ENCODE results near the gene ST6GALNAC6.

DNA sequence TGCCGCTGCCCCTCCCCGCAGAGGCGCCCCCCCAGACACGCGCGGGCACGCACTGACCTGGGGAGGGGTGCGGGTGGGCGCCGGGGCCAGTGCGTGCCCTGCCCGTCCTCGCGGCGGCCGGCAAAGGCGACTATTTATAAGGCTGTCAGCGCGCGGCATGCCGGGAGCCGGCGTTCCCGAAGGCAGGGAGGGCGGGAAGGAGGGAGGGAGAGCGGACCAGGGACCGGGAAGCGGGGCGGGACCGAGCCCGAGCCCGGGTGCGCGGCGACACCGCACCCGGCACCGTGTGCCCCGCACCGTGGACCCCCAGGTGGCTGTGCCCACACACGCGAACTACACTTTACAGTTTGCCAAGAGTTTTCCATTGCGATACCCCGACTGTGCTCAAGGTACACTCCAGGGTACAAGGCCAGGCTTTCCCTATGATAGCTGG is 21.8 kb downstream of the ST6GALNAC6 start, which contains the start of gene AK1:
- TF ChIP-seq CTCF (IDR thresholded peaks at IDR 0.05) = no peak
- TF ChIP-seq ZFX (IDR thresholded peaks at IDR 0.05; ENCODE audit: borderline replicate concordance) = no peak

Measured in 22Rv1 (cell line).